C4-2B (cell line): ENCODE data around the gene PRPF19.
A peak's percentile ranks its signal among the peaks of the same experiment; 100 is the strongest.

Experiments
- ZFX ChIP-seq: fragments of 450-650 bp; IDR thresholded peaks from 2 replicates; pipeline ENCODE4 v1.6.1; 2017
- TF ChIP-seq, protein P1 (sequence below): fragments of 450-650 bp; conservative IDR thresholded peaks from 2 replicates; pipeline ENCODE4 v1.5.1; 2017; ENCODE audit warnings: mild to moderate bottlenecking

DNA sequence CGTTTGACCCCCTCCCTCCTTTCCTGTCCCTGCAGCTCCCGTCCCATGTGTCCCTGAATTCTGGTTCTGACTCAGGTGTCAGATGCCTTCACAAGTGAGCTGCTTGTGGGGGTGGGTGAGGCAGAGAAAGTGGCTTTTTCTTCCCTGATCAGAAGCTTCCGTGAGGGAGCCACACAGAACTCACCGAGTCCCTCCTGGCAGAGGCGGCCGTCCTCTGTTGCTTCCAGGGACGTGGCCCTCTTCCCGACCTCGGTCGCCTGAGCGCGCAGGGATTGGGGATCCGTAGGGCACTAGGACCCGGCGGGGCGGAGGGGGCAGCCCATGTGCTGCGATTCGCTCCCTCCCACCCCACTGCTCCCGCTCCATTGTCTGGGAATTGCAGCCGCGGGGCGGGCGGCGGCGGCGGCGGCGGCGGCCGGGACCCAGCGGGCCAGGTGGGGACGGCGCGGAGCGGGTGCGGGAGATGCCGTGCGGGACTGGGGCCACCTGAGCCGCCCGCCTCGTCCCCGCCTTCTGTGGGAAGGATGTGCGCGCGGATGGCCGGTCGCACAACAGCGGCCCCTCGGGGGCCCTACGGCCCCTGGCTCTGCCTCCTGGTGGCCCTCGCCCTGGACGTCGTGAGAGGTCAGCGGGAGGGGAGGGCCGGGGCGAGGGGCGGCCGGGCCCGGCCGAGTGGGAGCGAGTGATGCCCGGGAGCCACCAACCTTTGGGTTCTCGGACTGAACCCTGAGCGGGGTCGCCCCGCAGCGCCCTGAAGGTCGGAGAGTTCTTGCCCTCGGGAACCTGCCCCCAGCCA is 17.9 kb upstream of the PRPF19 start, which contains the start of gene TMEM132A:
- TF ChIP-seq, protein P1, sequence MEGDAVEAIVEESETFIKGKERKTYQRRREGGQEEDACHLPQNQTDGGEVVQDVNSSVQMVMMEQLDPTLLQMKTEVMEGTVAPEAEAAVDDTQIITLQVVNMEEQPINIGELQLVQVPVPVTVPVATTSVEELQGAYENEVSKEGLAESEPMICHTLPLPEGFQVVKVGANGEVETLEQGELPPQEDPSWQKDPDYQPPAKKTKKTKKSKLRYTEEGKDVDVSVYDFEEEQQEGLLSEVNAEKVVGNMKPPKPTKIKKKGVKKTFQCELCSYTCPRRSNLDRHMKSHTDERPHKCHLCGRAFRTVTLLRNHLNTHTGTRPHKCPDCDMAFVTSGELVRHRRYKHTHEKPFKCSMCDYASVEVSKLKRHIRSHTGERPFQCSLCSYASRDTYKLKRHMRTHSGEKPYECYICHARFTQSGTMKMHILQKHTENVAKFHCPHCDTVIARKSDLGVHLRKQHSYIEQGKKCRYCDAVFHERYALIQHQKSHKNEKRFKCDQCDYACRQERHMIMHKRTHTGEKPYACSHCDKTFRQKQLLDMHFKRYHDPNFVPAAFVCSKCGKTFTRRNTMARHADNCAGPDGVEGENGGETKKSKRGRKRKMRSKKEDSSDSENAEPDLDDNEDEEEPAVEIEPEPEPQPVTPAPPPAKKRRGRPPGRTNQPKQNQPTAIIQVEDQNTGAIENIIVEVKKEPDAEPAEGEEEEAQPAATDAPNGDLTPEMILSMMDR: no peak
- peak; percentile 41; the same call in 1 of the 2 replicates for TF ChIP-seq ZFX
